CD4-positive, alpha-beta T cell treated with Interleukin-6 at 100 ng/mL for 8 hours (primary cell): ENCODE results near the gene PABPC4L.
"Not testable (repeated sequence)": the region's sequence is repeated elsewhere in the genome, so short reads cannot be mapped to it uniquely, and the experiment has no call there.

Experiments
- DNase-seq: peaks from one replicate; pipeline ENCODE4 v3.0.0-alpha.2; 2020; ENCODE audit warnings: mixed read lengths, low spot score

The PABPC4L gene

GRCh38 chr4:134201216-134202161 is at the start of gene PABPC4L:
TSS of gene PABPC4L (minus strand) at chr4:134201789. CDS start at chr4:134201019, 770 bp downstream.
- no peak for DNase-seq

- no peak for DNase-seq
Measured at GRCh38 chr4:134251322-134251721, 49.7 kb upstream of the PABPC4L start.

- DNase-seq, result no peak
Measured at GRCh38 chr4:134243742-134244713, 42.4 kb upstream of the PABPC4L start.

- DNase-seq, result no peak
Measured at GRCh38 chr4:134219043-134219442, 17.5 kb upstream of the PABPC4L start.

- DNase-seq, result no peak
Measured at GRCh38 chr4:134216411-134216810, 14.8 kb upstream of the PABPC4L start.

GRCh38 chr4:134215620-134216344 is 14.2 kb upstream of the PABPC4L start:
- DNase-seq, result no peak

- not testable (repeated sequence) for DNase-seq
Measured at GRCh38 chr4:134207955-134208354, 6.4 kb upstream of the PABPC4L start.

- no peak for DNase-seq
Measured at GRCh38 chr4:134202166-134202956, 772 bp upstream of the PABPC4L start.

GRCh38 chr4:134200811-134201215 is 776 bp downstream of the PABPC4L start:
- no peak for DNase-seq

- DNase-seq, result no peak
Measured at GRCh38 chr4:134189949-134190348, 11.6 kb downstream of the PABPC4L start.

GRCh38 chr4:134189480-134189879 is 12.1 kb downstream of the PABPC4L start:
- no peak for DNase-seq

GRCh38 chr4:134178706-134179105 is 22.9 kb downstream of the PABPC4L start:
- DNase-seq, result no peak

GRCh38 chr4:134174271-134174670 is 27.3 kb downstream of the PABPC4L start:
- DNase-seq, result no peak

GRCh38 chr4:134160211-134160610 is 41.4 kb downstream of the PABPC4L start:
- DNase-seq, result no peak

- no peak for DNase-seq
Measured at GRCh38 chr4:134154097-134154496, 47.5 kb downstream of the PABPC4L start.

GRCh38 chr4:134147941-134148340 is 53.6 kb downstream of the PABPC4L start:
- DNase-seq, result no peak
